ENCODE results near the gene COA1.

Gene COA1

GRCh38 chr7:43625980-43626379, 103.3 kb downstream of the COA1 start:
- H3K4me3 ChIP-seq (ENCODE audit: control insufficient read depth, low read depth, low read length) = no peak overlapping the region
- no peak for TF ChIP-seq CTCF (conservative IDR thresholded peaks at IDR 0.05; ENCODE audit: control insufficient read depth, insufficient read depth, low read depth, low read length)
- DNase-seq (ENCODE audit: low read depth) = no peak

GRCh38 chr7:43625453-43625852, 103.9 kb downstream of the COA1 start:
- TF ChIP-seq CTCF (conservative IDR thresholded peaks at IDR 0.05; ENCODE audit: control insufficient read depth, insufficient read depth, low read depth, low read length) = no peak
- H3K4me3 ChIP-seq (ENCODE audit: control insufficient read depth, low read depth, low read length) = no peak overlapping the region
- no peak for DNase-seq (ENCODE audit: low read depth)

- DNase-seq (ENCODE audit: low read depth) = no peak
- no peak for TF ChIP-seq CTCF (conservative IDR thresholded peaks at IDR 0.05; ENCODE audit: control insufficient read depth, insufficient read depth, low read depth, low read length)
- H3K4me3 ChIP-seq (ENCODE audit: control insufficient read depth, low read depth, low read length) = no peak overlapping the region
These were observed 105.2 kb downstream of the COA1 start for GRCh38 chr7:43624156-43624555.

GRCh38 chr7:43621729-43622448, 107.4 kb downstream of the COA1 start:
- no peak for DNase-seq (ENCODE audit: low read depth)
- TF ChIP-seq CTCF (conservative IDR thresholded peaks at IDR 0.05; ENCODE audit: control insufficient read depth, insufficient read depth, low read depth, low read length) = no peak
- no peak overlapping the region for H3K4me3 ChIP-seq (ENCODE audit: control insufficient read depth, low read depth, low read length)

- no peak for TF ChIP-seq CTCF (conservative IDR thresholded peaks at IDR 0.05; ENCODE audit: control insufficient read depth, insufficient read depth, low read depth, low read length)
- H3K4me3 ChIP-seq (ENCODE audit: control insufficient read depth, low read depth, low read length) = no peak overlapping the region
- DNase-seq (ENCODE audit: low read depth) = peak; percentile 40
These were observed 109.9 kb downstream of the COA1 start for GRCh38 chr7:43619213-43620012.

GRCh38 chr7:43618073-43618472, 111.2 kb downstream of the COA1 start:
- no peak for TF ChIP-seq CTCF (conservative IDR thresholded peaks at IDR 0.05; ENCODE audit: control insufficient read depth, insufficient read depth, low read depth, low read length)
- no peak for DNase-seq (ENCODE audit: low read depth)
- no peak overlapping the region for H3K4me3 ChIP-seq (ENCODE audit: control insufficient read depth, low read depth, low read length)
